Suppressor macrophage treated with lipopolysaccharide for 1 hour (primary cell): ENCODE measurements around the gene IFNGR1.
"Not testable (repeated sequence)": the region's sequence is repeated elsewhere in the genome, so short reads cannot be mapped to it uniquely, and the experiment has no call there.

Experiments used
- DNase-seq, 3 donors: peaks; one replicate each; pipeline ENCODE4 v3.0.0-alpha.2; 2020 to 2022

Gene IFNGR1

DNA sequence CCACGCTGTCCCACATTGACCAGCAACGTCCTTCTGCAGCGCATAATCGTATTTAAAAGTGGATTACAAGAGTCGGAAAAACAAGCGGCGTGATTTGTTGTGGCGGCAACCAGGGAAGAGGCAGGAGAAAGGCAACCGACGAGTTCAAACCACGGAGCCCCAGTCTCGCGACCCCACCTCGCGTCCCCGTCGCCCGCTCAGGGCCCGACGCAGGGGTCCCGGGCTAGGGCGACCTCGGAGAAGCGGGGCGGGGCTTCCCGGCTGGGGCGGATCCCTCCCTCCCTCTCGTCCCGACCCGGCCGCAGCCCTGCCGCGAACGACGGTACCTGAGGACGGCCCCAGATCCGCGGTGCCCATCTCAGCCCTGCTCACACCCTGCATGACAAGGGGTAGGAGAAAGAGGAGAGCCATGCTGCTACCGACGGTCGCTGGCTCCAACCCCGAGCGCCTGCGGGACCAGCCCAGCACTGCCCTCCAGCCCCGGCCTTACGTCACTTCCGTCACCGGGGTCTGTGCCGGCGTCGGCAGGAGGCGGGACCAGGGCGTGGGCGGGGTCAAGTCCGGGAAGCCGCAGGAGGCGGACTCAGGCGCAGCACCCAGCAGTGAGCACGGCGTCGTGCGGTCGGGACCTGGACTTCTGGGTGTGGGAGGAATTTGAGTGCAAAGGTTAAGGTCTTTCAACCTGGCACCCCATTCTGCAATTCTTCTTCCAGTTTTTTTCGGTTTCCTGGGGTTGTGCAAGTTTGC is at the start of gene IFNGR1:
Gene IFNGR1, minus strand, starts transcription at position 469 of the 747 bp plus-strand sequence. Its CDS starts 58 bp downstream, at position 411.
- DNase-seq, result peak; percentile 98 to 100 (median 99)

DNA sequence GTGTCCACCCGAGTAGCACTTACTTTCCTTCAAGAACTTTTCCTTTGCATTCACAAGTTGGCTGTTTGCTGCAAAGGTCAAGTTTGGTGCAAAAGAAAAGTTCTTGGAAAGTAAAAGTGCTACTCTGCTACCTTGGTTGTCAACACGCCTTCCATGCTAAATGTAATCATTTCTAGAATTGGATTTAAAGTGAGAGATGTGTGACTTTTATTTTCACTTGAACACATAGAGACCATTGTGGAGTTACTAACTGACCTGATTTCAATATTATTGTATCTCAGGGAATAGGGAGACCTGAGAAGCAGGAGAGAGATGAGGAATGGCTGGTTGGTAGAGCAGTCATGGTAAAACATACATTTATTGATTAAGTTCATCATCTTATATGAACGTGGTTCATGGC is 49.7 kb upstream of the IFNGR1 start:
- DNase-seq, result no peak

- DNase-seq, result no peak
These were observed 47.1 kb upstream of the IFNGR1 start for GRCh38 chr6:137266309-137266586.

GRCh38 chr6:137265561-137266308 is 46.5 kb upstream of the IFNGR1 start:
- no peak for DNase-seq

- no peak for DNase-seq
These were observed 45.3 kb upstream of the IFNGR1 start for GRCh38 chr6:137264311-137265075.

DNA sequence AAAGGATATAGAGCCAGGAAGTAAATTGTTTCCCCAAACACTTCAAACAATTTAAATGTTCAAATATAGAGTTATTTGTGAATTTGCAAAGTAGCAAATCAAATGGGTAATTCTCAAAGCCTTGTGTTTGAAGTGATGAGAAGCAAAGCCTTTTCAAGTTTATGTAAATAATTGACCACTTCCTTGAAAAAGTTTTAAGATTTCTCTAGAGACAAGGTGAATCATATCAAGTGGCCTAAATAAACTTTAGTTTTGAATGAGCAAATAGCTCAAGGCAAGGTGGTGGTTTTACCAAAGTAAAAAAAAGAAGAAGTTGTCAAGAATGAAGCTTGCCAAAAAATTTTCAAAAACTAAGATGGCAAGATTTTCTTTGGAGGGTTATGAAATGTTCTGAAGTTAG is 42.6 kb upstream of the IFNGR1 start:
- peak in 2 of 3 donors; percentile 42 to 45 for DNase-seq

DNA sequence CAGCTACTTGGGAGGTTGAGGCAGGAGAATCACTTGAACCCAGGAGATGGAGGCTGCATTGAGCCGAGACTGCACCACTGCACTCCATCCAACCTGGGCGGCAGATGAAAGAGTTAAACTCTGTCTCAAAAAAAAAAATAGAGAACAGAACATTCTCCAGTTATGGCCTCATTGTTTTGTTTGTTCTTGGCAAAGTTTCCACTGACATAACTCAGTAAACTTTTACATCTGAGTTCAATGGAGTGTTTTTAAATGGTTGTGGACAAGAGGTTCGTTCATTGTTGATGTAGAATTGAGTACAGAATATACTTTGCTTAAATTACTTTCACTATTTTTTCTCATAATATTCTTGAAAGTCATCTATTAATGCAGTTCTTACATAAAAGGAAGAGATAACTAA is 42.2 kb upstream of the IFNGR1 start:
- no peak for DNase-seq

DNA sequence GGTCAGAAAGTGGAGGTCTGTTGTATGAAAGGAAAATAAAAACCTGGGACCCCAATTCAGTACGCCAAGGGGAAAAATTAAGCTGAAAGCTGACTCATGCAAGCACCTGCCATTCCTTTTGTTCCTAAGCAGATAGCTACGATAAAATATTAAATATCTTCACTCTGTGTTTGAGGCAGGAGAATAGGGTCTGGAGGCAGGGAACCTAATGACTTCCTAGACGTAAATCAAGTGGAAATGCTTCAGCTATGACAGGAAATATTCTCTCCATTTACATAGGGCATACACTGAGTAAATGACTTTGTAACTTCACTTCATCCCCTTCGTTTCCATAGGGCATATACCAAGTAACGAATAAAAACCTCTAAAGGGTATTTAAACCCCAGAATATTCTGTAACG is 41.0 kb upstream of the IFNGR1 start:
- DNase-seq, result no peak

DNA sequence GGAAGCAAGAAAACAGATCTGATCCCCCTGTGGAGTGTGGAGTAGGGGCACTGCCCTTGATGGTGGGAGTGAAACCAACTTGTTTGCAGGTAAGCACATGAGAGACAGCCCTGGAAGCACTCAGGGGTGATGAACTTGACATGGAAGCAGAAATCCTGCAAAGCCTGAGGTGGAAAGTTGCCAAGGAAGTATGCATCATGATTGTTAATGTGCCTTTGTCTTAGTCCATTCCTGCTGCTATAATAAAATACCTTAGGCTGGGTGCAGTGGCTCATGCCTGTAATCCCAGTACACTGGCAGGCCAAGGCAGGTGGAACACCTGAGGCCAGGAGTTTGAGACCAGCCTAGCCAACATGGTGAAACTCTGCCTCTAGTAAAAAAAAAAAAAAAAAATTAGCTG is 40.2 kb upstream of the IFNGR1 start:
- no peak for DNase-seq

DNA sequence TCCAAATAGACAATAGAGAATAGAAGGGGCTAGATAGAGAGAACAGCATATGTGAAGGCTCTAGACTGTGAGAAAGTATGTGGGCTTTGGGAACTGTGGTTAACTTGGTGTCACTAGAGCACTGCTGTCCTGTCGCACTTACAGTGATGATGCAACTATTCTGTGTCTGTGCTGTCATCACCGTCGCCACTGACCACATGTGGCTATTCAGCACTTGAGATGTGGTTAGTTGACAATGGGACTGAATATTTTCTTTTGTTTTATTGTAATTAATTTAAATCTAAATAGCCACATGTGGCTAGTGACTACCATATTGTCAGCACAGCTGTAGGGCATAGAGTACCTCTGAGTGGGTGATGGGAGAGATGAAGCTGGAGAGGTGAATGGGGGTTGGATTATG is 39.0 kb upstream of the IFNGR1 start:
- peak; percentile 43 to 57 (median 55) for DNase-seq

GRCh38 chr6:137256350-137257103 is 37.3 kb upstream of the IFNGR1 start:
- no peak for DNase-seq

DNA sequence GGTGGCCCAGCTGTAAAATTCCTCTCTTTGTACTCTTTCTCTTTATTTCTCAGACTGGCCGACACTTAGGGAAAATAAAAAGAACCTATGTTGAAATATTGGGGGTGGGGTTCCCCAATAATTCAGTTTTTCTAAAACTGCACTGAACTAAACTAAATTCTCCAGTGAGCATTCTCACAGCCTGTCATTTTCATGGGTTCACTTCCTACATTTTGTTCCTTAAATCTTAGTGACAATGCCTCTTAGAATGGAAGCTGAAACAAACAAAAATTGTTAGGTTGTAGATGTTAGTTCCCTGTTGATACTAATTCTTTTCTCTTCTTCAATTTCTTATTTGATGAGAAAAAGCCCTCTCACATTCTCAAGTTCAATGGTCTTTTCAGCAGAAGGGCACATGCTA is 35.8 kb upstream of the IFNGR1 start:
- peak in 1 of 3 donors; percentile 37 for DNase-seq

DNA sequence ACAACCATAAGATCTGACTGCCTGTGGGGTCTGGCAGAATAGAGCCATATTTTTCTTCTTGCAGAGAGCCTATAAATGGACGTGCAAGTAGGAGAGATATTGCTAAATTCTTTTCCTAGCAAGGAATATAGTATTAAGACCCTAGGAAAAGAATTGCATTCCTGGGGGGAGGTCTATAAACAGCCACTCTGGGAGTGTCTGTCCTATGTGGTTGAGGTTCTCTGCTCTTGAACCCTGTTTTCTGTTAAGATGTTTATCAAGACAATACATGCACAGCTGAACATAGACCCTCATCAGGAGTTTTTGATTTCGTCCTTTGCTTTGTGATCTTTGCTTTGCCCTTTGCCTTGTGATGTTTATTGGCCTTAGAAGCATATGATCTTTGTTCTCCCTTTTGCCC is 35.2 kb upstream of the IFNGR1 start:
- DNase-seq, result not testable (repeated sequence)

GRCh38 chr6:137248702-137249101 is 29.5 kb upstream of the IFNGR1 start:
- DNase-seq, result peak; percentile 63 to 72 (median 63)

- no peak for DNase-seq
These were observed 28.5 kb upstream of the IFNGR1 start for GRCh38 chr6:137247724-137248123.

DNA sequence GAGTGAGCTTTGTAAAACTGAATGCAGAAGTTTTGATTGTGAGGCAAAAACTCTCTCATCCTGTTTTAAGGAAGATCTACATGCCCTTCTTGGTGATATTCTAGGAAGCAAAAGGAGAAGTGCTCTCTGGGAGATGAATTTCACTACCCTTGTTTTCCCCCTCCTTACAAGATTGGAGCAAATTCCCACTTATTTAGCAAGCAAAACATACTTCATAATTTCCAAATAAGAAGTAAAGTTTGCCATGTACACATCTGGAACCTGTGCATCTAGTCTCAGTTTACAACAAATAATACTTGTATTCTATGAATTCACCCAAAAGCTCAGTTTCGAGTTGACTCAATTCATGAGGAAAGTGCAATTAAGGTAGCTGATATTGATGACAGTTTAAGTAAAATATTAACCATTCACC is 27.6 kb upstream of the IFNGR1 start:
- peak; percentile 42 to 59 (median 58) for DNase-seq

GRCh38 chr6:137246164-137246563 is 27.0 kb upstream of the IFNGR1 start:
- DNase-seq, result no peak

DNA sequence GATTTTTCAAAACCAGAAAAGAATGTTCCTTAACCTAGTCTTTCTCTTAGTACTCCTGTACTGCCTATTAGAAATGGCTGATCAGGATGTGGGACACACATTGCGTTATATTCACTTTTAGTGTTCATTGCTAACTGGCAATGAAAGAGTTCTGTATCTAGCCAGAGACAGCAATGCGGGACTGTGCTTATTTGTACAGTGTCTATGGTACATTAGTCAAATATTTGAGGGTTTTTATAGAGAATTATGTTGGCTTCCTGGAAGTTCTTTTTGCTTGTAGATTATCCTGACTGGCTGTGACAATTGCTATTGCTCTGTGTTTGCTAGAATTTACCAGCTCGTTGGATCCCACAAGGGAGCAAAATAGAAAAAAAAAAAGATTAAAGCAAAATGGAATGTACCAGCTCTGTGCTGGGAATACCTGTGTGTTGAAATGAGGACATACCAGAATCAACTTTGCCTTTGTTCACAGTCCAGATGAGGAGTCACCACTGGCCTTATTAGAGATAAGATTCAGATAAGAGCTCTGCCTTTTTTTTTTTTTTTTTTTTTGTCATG is 22.4 kb upstream of the IFNGR1 start:
- no peak for DNase-seq

- peak; percentile 88 to 94 (median 91) for DNase-seq
These were observed 21.0 kb upstream of the IFNGR1 start for GRCh38 chr6:137240168-137240567.

GRCh38 chr6:137237413-137238170 is 18.4 kb upstream of the IFNGR1 start:
- DNase-seq, result peak; percentile 83 to 89 (median 85)

DNA sequence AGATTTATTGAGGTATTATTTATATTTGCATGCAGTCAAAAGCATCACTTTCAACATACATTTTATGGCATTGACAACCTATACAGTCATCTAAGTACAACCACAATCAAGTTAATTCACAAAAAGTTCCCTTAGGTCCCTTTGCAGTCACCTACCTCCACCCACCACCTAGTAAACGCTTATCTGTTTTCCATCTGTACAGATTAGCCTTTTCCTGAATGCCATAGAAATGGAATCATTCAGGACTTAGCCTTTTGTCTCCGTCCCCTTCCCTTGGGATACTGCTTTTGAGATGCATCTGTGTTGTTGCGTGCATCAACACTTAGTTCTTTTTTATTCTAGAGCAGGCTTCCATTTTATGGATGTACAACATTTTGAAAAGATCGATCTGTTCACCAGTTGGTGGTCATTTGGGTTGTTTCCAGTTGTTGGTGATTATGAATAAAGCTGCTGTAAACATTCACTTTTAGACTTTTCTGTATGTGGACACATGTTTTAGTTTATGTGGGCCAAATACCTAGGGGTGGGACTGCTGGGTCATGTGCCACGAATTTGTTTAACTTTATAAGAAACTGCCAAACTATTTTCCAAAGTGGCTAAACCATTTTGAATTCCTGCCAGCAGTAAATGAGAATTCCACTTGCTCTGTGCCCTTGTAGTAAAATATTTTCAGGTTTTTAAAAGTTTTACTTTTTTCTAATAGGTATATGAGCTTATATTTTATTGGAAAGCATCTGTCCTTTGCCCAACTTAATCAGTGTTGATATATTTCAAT is 17.6 kb upstream of the IFNGR1 start:
- no peak for DNase-seq
